Measurements from ENCODE around the gene DNAAF5.

DNAAF5 gene

DNA sequence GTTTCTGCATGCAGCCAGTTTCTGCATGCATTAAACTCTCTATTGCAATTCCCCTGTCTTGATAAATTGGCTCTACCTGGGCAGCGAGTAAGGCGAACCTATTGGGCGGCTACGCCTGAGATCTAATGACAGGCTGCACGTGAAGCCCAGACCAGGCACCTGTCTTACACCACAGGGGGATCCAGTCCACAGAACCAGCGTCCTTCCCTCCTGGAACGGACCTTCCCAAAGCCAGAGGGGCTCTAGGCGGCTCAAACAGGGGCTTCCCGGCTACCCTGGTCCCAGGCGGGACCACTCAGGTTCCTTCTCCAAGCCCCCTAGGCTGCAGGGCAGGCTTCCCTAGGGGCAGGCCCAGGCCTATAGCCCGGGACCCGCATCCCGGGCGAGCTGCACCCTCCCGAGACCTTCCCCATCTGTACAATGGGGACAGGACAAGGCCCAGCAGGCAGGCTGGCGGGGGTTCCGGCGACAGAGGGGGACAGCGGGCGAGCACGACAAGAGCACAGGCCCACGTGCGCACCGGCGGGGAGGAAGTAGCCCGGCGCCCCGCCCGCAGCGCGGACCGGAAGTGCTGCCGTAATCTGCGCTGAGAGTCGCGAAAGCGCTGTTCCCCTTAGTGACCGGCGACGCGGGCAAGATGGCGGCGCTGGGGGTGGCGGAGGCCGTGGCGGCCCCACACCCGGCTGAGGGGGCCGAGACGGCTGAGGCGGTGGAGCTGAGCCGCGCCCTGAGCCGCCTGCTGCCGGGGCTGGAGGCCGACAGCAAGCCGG, at the start of gene DNAAF5:
Gene DNAAF5 (plus strand): TSS at position 616 of the 770 bp plus-strand sequence. CDS start 22 bp downstream, at position 638.
- peak; percentile 95 for DNase-seq

DNA sequence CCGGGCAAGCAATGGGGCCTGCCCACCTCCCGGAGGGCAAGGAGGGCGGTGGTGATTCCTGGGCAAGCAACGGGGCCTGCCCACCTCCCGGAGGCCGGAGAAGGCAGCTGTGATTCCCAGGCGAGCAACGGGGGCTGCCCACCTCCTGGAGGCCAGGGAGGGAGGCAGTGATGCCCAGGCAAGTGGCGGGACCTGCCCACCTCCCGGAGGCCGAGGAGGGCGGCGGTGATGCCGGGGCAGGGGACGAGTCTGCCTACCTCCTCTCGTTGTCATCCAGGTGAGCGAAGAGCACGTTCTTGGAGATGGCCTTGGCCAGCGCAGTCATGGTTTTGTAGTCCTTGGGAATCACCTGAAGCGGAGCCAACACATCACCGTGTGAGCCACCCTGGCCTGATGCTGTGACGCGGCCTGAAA, 49.5 kb upstream of the DNAAF5 start:
- DNase-seq, result peak; percentile 42

- DNase-seq, result peak; percentile 28
Observed at GRCh38 chr7:680411-681127, 45.9 kb upstream of the DNAAF5 start.

- peak; percentile 46 for DNase-seq
Observed at GRCh38 chr7:681551-682307, 44.8 kb upstream of the DNAAF5 start.

DNA sequence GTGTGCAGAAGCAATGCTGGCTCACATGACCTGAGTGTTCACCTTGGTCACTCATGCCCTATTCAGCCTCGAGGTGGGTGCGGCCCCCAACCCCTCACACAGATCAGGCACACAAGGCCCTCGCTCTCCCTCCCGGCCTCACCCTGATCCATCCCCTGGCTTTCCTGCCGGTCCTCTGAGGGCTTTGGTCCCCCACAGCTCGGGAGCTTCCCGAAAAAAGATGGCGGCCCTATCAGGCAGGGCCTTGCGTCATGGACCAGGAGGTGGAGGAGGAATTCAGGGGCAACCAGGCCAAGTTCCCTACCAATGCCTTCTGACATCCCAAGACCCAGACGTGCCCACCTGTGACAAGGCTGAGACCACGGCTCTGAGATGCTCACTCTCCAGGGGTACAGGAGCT, 43.7 kb upstream of the DNAAF5 start:
- DNase-seq, result no peak

GRCh38 chr7:683526-684205, 42.8 kb upstream of the DNAAF5 start:
- peak; percentile 41 for DNase-seq

- DNase-seq, result peak; percentile 31
Observed at GRCh38 chr7:684416-684815, 42.1 kb upstream of the DNAAF5 start.

GRCh38 chr7:685540-685939, 41.0 kb upstream of the DNAAF5 start:
- no peak for DNase-seq

DNA sequence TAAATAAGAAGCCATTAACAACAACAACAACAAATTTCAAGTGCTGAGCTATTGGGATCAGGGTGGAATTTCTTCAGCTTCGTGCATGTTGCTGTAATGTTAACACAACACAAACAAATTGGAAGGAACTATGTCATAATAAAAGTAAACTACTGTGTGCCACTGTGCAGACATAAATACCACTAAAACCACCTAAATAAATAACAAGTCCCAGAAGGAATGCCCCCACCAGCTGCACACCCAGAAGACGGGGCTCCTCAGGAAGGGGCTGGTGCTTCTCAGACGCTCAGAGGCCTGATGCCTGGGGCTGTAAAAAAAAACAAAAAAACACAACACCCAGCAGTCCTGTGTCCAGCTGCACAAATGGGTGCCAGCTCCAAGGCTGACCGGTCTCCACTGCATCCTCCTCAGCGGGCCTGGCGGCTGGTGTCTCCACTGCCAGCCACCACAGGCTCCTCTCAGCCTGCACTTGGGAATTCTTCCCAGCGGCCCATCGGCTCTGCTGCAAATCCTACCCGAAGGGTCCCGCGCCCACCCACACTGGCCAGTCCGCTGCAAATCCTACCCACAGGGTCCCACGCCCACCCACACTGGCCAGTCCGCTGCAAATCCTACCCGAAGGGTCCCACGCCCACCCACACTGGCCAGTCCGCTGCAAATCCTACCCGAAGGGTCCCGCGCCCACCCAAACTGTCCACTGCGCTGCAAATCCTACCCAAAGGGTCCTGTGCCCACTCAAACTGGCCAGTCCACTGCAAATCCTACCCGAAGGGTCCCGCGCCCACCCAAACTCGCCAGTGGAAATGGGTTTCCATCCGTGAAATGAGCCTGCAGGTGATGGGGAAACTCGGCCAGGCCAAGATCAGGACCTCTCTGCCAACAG, 35.8 kb upstream of the DNAAF5 start:
- peak; percentile 54 for DNase-seq

GRCh38 chr7:691361-692045, 35.0 kb upstream of the DNAAF5 start:
- peak; percentile 53 for DNase-seq

DNA sequence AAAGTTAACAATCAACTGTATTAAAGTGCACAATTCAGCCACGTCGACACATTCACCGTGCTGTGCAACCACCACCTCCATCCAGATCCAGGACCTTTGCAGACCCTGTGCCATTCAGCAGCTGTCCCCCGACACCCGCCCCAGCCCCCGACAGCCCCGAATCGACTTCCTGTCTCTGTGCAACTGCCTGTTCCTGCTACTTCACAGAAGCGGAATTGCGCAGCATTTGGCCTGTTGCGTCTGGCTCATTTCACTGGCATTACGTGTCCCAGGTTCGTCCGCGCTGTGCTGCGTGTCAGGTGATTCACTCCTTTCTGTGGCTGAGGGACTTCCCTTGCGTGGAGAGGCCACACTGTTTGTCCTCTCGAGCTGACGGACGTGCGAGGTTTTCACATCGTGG, 33.2 kb upstream of the DNAAF5 start:
- peak; percentile 45 for DNase-seq

DNA sequence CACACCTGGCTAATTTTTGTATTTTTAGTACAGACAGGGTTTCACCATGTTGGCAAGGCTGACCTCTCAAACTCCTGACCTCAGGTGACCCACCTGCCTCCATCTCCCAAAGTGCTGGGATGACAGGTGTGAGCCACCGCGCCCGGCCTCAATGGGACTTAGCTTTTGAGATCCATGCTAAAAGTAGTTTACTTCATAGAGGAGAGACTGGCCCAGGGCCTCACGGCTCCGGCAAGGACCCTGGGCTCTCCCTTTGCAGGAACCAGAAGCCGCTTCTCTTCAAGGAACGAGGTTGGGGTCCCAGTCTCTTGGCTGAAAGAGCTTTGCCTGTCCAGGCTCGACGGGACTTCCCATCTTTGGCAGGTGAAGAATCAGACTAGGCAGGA, 30.1 kb upstream of the DNAAF5 start:
- peak; percentile 54 for DNase-seq

DNA sequence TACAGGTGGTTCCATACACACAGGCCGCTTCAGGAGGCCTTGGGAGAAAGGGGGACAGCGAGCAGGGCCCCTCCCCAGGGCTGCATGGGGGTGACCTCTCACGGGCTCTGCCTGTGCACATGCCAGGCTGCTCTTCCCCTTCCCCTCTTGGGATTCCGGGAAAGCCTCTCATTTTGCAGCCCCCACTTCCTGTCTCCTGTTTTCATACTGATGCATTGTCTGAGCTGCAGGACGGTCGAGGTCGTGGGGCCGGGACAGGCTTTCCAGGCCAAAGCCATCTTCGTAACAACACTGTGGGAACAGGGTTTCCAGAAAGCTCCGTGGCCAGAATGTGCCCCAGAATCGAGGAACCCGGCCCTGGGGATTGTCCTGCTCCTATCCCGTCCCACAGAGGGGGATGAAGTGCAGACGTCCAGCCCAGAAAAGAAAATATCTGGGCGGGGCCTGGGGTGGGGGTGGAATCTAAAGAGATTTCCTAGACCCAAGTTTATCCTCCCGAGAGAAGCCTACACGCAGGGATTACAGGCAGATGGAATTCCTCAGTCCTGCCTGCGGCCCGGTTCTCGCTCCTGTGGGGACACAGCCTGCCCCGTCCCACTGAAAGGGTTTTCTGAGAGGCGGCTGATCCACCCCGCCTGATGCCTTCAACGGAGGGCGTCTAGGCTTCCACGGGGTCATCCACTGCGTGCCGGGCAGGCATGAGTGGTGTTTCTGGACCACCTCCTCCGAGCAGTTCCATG, 29.5 kb upstream of the DNAAF5 start:
- peak; percentile 28 for DNase-seq

DNA sequence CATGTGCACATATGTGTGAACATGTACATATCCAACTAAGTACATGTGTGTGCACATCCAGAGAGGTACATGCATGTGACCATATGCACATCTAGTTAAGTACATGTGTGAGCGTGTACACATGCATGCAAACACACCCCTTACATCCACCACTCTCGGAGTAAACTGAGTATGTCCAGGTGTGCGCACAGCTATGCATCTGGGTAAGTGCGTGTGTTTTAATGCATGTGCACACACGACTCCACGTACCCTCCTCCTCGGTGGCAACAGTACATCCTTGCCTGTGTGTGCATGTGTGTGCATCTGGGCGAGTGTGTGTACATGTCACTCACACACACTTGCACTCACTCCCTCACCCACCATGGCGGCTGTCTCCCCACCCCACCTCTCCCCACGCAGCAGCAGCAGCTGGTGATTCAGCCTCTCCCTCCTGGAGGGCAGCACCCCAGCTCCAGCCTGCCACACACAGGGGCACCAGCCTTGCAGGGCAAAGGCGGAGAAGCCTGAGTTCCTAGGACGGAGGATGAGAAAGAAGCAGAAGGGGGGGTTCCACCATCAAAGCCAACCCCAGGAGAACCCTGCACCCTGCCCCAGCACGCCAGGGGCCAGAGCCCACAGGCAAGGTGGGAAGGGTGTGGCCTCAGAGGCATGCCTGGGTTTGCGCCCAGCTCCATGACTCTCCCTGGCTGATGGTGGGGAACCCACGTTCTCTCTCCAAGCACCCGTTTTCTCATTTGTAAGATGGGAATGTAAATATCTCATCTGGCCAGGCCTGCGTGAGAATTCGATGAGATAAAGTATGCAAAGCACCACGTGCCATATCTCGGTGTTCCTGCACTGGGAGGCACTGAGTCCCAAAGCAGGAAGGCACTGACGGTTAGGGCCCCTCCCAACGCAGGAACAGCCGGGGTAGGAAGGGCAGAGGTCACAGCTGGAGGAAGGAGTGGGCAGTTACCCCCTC, 27.7 kb upstream of the DNAAF5 start:
- DNase-seq, result peak; percentile 24

- DNase-seq, result peak; percentile 25
Observed at GRCh38 chr7:699476-700170, 26.9 kb upstream of the DNAAF5 start.

DNA sequence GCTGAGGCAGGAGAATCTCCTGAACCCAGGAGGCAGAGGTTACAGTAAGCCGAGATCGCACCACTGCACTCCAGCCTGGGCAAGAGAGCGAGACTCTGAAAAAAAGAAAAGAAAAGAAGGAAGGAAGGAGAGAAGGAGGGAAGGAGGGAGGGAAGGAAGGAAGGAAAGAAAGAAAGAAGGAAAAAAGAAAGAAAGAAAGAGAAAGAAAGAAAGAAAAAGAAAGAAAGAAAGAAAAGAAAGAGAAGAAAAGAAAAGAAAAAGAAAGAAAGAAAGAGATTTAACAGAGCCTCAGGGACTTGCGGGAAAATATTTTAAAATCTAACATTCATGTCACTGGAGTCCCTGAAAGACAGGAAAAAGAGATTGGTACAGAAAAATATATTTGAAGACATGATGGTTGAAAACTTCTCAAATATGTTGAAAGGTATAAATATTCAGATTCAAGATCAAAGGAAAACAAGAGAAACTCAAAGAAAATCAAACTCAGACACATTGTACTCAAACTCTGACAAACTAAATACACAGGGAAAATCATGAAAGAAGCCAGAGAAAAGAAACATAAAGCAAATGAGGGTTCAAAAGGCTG, 25.3 kb upstream of the DNAAF5 start:
- DNase-seq, result no peak

- DNase-seq, result no peak
Observed at GRCh38 chr7:703049-703448, 23.4 kb upstream of the DNAAF5 start.

DNA sequence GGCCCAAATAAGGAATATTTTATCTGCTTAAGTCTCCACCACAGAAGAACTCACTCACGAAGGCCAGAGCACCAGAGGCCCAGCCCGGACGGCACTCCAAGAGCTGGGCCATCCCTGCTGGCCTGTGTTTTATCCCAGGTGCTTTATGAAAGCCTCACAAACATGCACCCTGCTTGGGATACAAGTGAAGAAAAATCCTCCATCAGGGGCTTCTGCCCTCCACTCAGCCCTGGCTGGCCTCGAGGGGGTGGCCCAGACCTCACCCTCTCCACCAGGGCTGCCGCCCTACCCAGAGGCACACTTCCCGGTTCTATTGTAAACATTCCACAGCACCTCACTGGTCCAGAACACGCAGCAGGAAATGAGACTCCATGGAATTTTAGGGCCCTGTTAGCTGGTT, 19.8 kb upstream of the DNAAF5 start:
- no peak for DNase-seq
